ENCODE results near the gene STON2.
"Not testable (repeated sequence)": the region's sequence is repeated elsewhere in the genome, so short reads cannot be mapped to it uniquely, and the experiment has no call there.

Gene STON2

DNA sequence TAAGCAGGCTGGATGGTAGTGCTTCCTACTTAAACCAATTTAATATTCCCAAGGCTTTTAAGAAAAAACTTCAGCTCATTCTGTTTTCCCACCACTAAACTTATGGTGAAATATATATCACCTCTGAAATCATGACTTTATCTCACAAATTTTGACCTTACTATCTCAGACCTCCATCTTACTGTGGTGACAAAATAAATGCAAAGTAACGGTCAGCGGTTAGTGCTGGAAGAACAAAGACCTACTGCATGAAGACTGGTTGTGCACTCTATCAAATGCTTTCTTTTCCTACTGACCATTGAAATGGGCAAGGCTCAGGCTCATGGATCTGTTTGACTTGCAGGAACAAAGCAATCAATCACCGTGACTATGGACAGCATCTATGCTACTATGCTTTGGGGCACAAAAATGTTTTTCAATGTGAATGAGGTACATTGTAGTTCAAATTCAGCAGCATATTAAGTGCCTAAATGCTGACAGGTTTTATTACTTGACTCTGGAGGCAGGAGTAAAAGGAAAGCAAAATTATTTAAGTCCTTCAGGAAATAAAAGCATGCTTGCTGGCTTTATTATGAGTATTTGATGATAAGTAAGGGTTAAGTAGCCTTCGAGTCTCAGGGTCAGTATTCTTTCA, 136.2 kb downstream of the STON2 start:
- DNase-seq, result no peak

DNA sequence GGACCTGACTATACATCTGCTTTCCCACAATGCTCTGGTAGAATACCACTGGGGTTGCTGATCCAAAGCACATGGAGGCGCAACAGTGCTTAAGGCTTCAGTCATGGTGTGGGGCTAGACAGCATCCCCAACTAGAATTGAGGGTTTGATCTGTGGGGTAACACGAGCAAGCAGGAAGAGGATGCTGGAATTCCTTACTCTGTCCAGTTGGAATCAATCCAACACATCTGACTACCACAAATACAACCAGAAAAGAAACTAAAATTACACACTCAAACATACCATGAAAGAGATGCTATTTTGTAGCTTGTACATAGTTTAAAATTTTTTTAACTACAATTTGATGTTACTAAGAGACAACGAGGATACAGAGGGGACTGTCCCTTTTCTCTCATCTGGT, 138.9 kb downstream of the STON2 start:
- DNase-seq, result no peak

- no peak for DNase-seq
Observed at GRCh38 chr14:81260732-81261131, 139.4 kb downstream of the STON2 start.

DNA sequence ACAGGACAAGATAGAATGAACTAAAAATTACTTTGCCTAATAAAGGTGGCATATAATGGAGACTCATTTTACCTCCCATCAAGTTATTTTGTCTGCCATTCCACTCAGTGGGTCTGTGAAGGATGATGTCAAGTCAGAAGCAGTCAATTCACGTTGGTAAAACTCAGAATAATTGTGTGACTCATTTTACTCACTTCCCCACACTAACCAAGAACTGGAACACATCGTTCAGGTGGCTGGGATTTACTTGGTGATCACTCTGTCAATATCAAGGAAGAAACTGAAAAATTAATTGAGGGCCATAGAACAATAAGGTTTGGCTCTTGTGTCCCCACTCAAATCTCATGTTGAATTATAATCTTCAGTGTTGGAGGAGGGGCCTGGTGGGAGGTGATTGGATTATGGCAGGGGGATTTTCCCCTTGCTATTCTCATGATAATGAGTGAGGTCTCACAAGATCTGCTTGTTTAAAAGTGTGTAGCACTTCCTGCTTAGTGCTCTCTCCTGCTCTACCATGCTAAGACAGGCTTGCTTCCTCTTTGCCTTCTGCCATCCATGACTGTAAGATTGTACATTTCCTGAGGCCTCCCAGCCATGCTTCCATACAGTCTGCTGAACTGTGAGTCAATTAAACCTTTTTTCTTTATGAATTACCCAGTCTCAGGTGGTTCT, 143.7 kb downstream of the STON2 start:
- DNase-seq, result no peak

DNA sequence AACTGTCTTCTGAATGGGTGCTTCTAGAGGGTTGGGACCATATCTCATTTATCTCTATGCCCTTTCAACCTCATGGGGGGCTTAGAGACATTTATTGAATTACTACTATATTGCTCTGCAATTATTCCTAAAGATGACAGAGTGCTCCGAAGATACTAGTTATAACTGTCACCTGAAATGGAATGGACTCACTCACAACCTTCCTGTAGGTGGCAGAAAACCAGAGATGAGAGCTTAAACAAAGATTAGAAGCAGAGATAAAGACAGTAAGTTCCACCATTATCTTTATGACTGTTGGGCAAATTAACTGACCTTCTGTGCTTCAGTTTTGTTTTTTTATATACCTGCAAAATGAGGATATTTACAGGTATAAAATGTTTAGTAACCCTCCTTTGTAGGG, 147.8 kb downstream of the STON2 start:
- no peak for DNase-seq

DNA sequence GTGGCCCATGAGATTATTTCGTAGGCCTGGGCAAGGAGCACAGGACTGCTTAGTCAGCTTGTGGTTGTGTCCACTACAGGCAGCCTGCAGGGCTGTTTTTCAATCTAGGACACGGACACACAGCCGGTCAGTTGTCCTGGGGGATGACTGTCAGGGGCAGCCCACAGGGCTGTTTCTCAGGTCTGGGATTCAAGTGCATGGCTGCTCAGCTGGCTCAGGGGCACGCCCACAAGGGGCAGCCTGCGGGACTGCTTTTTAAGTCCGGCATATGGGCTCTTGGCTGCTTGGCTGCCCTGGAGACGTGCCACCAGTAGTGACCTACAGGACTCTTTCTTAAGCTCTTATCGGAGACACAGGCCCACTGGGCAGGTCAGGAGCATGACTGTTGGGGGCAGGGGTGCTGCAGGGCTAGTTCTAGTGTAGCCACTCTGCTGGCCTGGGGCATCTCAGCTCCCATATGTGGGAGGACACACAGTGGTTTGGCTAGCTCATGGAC, 152.8 kb downstream of the STON2 start:
- no peak for DNase-seq

- no peak for DNase-seq
Observed at GRCh38 chr14:81246461-81247270, 153.5 kb downstream of the STON2 start.

GRCh38 chr14:81245771-81246170, 154.4 kb downstream of the STON2 start:
- DNase-seq, result no peak

DNA sequence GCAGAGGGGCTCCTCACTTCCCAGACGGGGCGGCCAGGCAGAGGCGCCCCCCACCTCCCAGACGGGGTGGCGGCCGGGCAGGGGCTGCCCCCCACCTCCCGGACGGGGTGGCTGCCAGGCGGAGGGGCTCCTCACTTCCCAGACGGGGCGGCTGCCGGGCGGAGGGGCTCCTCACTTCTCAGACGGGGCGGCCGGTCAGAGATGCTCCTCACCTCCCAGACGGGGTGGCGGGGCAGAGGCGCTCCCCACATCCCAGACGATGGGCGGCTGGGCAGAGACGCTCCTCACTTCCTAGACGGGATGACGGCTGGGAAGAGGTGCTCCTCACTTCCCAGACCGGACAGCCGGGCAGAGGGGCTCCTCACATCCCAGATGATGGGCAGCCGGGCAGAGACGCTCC, 155.7 kb downstream of the STON2 start:
- DNase-seq, result not testable (repeated sequence)

DNA sequence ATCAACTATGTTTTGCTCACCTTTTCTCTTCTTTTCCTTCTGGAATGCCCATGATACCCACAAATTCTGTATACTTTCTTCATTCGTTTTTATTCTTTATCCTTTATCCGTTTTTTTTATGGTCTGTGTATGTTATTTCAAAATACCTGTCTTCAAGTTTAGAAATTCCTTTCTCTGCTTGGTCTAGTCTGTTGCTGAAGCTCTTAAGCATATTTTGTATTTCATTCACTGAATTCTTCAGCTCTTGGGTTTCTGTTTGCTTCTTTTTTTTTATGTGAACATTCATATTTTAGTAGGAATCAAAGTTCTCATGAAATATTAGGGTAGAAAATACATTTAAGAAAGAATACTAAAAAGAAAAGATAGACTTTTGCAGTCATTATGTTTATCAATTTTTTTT, 156.6 kb downstream of the STON2 start:
- no peak for DNase-seq

DNA sequence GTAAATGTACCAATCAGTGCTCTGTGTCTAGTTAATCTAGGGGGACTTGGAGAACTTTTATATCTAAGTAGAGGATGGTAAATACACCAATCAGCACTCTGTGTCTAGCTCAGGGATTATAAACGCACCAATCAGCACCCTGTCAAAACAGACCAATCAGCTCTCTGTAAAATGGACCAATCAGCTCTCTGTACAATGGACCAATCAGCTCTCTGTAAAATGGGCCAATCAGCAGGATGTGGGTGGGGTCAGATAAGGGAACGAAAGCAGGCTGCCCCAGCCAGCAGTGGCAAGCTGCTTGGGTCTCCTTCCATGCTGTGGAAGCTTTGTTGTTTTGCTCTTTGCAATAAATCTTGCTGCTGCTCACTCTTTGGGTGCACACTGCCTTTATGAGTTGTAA, 163.3 kb downstream of the STON2 start:
- DNase-seq, result not testable (repeated sequence)

GRCh38 chr14:81236138-81236537, 164.0 kb downstream of the STON2 start:
- DNase-seq, result no peak

- DNase-seq, result no peak
Observed at GRCh38 chr14:81235096-81235495, 165.0 kb downstream of the STON2 start.

- no peak for DNase-seq
Observed at GRCh38 chr14:81234278-81234677, 165.8 kb downstream of the STON2 start.

DNA sequence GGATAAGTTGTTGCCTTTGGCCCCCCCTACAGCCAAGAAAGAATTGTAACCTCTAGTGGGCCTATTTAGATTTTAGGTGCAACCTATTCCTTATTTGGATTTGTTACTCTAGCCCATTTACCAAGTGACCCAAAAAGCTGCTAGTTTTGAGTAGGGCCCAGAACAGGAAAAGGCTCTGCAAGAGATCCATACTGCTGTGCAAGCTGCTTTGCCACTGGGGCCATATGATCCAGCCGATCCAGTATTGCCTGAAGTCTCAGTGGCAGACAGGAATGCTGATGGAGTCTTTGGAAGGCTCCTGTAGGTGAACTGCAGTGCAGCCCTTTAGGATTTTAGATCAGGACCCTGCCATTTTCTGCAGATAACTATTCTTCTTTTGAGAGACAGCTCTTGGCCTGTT, 166.5 kb downstream of the STON2 start:
- DNase-seq, result no peak

DNA sequence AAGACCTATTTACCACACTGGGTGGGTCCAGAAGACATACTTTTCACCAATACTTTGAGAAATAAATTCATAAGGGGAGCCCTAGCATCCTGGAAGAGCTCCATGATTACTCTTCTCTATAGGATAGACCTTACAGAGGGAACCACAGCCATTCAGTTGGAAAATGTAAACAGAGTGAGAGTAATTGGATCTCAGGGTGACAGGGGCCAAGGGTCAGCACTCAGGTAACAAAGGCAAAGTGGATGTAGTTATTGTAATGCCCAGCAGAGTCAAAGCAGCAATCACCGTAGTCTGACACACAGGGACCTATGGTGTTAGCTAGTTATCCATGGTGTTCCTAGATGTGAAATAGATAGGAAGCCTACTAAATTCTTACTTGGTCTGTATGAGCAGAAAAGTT, 168.6 kb downstream of the STON2 start:
- DNase-seq, result no peak

GRCh38 chr14:81224222-81224621, 175.9 kb downstream of the STON2 start:
- no peak for DNase-seq

DNA sequence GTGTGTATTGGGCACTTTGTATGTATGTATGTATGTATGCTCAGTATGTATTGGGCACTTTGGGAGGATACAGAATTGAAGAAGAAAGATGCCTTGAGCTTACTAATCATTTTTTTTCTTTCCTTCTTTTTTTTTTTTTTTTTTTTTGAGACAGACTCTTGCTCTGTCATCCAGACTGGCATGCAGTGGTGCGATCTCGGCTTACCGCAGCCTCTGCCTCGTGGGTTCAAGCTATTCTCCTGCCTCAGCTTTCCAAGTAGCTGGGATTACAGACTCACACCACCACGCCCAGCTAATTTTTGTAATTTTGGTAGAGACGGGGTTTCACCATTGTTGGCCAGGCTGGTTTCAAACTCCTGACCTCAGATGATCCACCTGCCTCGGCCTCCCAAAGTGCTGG, 176.3 kb downstream of the STON2 start:
- not testable (repeated sequence) for DNase-seq

GRCh38 chr14:81222691-81223090, 177.4 kb downstream of the STON2 start:
- no peak for DNase-seq

GRCh38 chr14:81222126-81222525, 178.0 kb downstream of the STON2 start:
- no peak for DNase-seq

GRCh38 chr14:81221579-81222102, 178.5 kb downstream of the STON2 start:
- DNase-seq, result no peak

DNA sequence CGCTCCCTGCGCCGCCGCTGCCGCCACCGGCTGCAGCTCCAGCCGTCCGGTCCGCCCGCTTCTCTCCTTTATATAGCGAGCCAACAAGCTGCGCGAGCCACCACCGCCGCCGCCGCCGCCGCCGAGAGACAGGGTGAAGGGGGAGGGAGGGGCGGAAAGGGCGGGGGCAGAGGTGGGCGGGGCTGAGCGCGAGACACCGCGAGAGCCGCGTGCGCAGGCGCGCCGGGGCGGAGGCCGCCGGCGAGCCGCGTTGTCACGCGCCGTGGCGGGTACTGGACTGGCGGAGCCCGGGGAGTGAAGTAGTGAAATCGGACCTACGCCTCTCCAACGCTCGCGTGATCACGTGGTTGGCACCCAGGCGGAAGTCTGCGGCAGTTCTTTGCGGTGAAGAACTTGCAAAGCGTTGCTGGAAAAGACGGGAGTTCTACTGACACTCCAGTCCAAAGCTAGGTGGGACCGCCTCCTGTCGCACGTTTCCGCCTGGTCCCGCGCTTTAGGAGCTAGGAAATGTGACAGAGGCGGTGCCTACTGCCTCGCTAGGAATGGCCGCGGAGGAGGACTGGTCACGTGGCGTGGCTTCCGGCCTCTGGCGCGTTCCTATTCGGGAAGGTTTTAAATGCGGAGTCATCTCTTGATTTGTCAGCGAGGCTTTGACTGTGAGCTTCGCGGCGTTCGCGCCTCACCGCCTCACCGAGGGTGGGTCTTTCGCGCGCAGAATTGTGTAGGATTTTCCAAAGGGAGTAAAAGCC, 179.1 kb downstream of the STON2 start, which contains the start of gene GTF2A1:
GTF2A1 (minus strand) TSS at position 130 of the 749 bp plus-strand sequence. CDS start 441 bp downstream, outside the sequence.
- peak; percentile 96 for DNase-seq

DNA sequence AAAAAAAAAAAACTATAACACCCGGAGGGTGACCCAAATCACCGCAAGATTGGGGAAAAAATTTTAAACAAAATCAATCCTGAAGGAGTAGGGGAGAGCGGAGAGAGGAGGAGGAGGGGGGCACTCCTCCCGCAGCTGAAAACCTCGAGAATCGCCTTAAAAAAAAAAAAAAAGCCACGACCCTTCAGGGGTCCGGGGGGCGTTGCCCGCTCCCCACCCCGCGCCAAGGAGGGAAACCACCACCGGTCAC, 179.6 kb downstream of the STON2 start:
- DNase-seq, result no peak
